WERI-Rb-1 (cell line): ENCODE data around the gene SPAG9.

Source experiments
- DNase-seq: peaks from one replicate; pipeline ENCODE4 v3.0.0-alpha.2; 2020
- H3K27ac ChIP-seq: fragments of 250-450 bp; sonication (Bioruptor Pico); 2 replicates; pipeline ENCODE4 v1.5.1; 2020; ENCODE audit warnings: mild to moderate bottlenecking, moderate library complexity
- H3K27me3 ChIP-seq: fragments of 250-450 bp; sonication (Bioruptor Pico); 2 replicates; pipeline ENCODE4 v1.5.1; 2021; ENCODE audit warnings: mild to moderate bottlenecking, low read depth, moderate library complexity; ENCODE audit not compliant: insufficient read depth, severe bottlenecking
- H3K36me3 ChIP-seq: fragments of 250-450 bp; sonication (Bioruptor Pico); 2 replicates; pipeline ENCODE4 v1.5.1; 2020; ENCODE audit warnings: mild to moderate bottlenecking, moderate library complexity
- H3K4me3 ChIP-seq: 2 replicates; pipeline ENCODE4 v1.5.1; 2011; ENCODE audit warnings: low read depth, mild to moderate bottlenecking, control low read depth, low read length
- H3K9me3 ChIP-seq: fragments of 250-450 bp; sonication (Bioruptor Pico); 2 replicates; pipeline ENCODE4 v1.5.1; 2021; ENCODE audit warnings: mild to moderate bottlenecking, moderate library complexity; ENCODE audit not compliant: severe bottlenecking
- TF ChIP-seq, protein P1 (sequence below): IDR thresholded peaks from 2 replicates; pipeline ENCODE4 v1.5.1; 2011; ENCODE audit warnings: low read depth, mild to moderate bottlenecking, control low read depth, inconsistent platforms, low read length

Gene SPAG9

DNA sequence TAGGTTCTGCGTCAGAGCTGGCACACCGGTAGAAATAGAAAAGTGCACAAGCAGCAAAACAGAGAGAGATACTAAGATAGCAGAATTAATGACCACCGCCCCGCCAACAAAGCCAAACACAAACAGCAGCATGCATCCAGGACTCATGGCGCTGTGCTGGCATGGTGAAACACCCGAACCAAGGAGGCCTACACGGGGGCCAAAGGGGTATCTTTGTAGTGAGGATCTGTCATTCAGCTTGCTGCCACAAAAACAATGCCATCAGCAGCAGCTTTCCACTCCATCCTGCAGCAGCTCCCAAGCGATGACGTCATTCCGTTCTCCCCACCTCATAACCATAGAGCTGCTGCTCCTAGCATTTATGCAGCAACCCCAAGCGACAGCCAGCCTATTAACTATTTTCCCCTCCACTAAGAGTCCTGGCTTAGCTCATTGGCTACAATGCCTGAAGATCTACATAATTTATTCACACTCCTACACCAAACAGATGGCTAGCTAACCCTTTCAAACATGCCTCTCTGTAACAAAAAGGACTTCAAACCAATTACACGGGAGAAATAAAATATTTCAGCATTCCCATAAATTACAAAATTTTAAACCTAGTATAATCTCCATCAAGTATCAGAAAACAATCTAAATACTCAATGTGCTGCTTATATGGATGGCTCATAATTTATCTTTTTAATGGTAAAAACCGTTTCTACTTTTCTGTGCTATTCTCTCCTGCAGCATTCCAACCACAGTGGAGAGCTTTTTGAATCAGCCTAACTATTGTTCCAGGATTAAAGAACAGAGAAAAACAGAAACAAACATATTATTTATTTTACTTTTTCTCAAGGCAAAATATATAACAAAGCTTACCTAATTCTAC is 73.9 kb downstream of the SPAG9 start:
- Histone ChIP-seq H3K27ac (peak overlapping the region; percentile 84), H3K4me3 (peak overlapping the region; percentile 64), H3K27me3 (no peaks in the 10 kb centered on the region), H3K9me3 (no peaks in the 10 kb centered on the region), H3K36me3 (no peaks in the 10 kb centered on the region)
- TF ChIP-seq, protein P1, sequence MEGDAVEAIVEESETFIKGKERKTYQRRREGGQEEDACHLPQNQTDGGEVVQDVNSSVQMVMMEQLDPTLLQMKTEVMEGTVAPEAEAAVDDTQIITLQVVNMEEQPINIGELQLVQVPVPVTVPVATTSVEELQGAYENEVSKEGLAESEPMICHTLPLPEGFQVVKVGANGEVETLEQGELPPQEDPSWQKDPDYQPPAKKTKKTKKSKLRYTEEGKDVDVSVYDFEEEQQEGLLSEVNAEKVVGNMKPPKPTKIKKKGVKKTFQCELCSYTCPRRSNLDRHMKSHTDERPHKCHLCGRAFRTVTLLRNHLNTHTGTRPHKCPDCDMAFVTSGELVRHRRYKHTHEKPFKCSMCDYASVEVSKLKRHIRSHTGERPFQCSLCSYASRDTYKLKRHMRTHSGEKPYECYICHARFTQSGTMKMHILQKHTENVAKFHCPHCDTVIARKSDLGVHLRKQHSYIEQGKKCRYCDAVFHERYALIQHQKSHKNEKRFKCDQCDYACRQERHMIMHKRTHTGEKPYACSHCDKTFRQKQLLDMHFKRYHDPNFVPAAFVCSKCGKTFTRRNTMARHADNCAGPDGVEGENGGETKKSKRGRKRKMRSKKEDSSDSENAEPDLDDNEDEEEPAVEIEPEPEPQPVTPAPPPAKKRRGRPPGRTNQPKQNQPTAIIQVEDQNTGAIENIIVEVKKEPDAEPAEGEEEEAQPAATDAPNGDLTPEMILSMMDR, result no peak
- DNase-seq, result peak; percentile 97

DNA sequence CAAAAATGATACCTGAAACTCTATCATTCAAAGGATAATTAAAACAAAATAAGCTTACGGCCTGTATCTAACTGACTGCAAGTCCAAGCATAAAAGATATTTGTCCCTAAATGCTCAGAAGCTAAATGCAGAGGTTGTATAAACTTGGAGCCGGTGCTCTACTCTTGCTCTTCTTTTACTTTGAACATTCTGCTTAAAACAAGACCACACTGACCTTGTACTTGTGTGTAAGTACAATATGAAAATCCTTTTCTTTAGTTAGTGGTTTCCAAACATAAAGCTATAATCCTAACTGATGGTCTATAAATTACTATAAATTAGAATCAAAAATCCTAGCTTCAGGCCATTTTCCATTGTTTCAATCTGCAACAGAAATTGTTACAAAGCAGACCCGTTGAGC is 74.6 kb downstream of the SPAG9 start:
- DNase-seq, result no peak
- Histone ChIP-seq H3K36me3 (peaks cover under 1% of the 10 kb centered on the region; the same call in 1 of the 2 replicates), H3K27ac (peak overlapping the region; percentile 84), H3K9me3 (no peaks in the 10 kb centered on the region), H3K27me3 (no peaks in the 10 kb centered on the region), H3K4me3 (peak overlapping the region; percentile 64)
- TF ChIP-seq, protein P1, result no peak

DNA sequence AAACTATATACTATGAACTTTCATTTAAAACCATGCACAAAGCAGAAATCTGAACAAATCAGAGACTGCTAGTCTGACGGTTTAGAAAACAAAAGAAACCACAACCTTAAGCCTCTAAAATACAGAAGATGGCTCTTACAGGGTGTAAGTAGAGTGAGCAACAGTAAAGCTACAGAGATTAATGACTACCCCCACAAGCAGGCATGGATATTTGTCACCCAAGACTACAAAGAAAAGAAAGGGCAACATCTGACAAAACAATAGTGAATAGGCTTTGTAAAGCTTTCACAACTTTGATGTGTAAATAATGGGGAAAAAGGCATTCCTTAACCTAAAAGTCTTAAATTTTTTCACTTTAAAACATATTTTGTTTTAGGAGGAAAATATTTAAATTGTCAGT is 75.0 kb downstream of the SPAG9 start:
- Histone ChIP-seq H3K27ac (peak overlapping the region; percentile 84), H3K27me3 (no peaks in the 10 kb centered on the region), H3K9me3 (no peaks in the 10 kb centered on the region), H3K4me3 (peak overlapping the region; percentile 64), H3K36me3 (peaks cover 4% of the 10 kb centered on the region; the same call in 1 of the 2 replicates)
- TF ChIP-seq, protein P1, result no peak
- no peak for DNase-seq

DNA sequence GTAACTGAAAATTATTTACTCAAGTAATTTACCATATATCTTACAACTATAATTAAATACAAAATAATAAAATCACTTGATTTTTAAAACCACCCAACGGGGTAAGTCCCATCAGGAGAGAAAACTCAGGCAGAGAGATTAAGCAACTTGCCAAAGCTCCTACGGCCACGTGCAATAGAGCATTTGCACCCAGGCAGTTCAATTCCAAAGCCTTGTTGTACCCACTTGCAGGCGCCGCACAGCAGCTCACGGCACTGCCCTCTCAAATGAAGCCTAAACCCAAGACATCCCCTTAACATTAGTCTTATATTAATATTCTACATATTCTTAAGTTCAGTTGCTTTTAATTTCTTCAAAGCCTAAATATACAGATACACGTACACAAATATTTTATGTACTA is 75.7 kb downstream of the SPAG9 start:
- no peaks in the 10 kb centered on the region for H3K27me3 ChIP-seq
- peak overlapping the region; percentile 64 for H3K4me3 ChIP-seq
- peaks cover 11% of the 10 kb centered on the region for H3K36me3 ChIP-seq
- DNase-seq, result peak; percentile 76
- TF ChIP-seq, protein P1, result no peak
- peak overlapping the region; percentile 84 for H3K27ac ChIP-seq
- H3K9me3 ChIP-seq, result no peaks in the 10 kb centered on the region

DNA sequence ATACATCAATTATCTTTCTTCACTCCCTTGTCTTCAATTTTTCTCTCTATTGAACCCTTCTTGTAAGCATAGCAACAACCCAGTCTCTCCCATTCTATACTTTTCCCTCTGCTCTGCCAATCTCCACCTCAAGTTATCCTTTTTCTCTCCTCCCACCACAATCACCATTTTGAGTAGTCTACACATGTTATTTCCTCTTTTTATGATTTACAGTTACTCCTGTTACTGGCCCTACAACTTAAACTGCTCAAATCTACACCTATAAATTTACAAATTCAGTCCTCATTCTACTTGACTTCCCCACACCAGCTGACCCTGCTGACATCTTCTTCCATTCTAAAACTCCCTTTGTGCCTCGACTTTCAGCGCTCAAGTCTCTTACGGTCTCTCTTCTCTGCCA is 84.6 kb downstream of the SPAG9 start:
- Histone ChIP-seq H3K27me3 (no peaks in the 10 kb centered on the region), H3K27ac (no peak overlapping the region), H3K4me3 (no peak overlapping the region), H3K9me3 (no peaks in the 10 kb centered on the region), H3K36me3 (peaks cover 74% of the 10 kb centered on the region)
- no peak for DNase-seq
- TF ChIP-seq, protein P1, result no peak
